ENCODE results near the gene DLG5.

Gene DLG5

GRCh38 chr10:77926566-77927401 is at the start of gene DLG5:
TSS of gene DLG5 (minus strand) at chr10:77926755. CDS start at chr10:77926520, 235 bp downstream.
- DNase-seq (ENCODE audit: low read depth): peak; percentile 74

- DNase-seq (ENCODE audit: low read depth): no peak
Observed at GRCh38 chr10:77975086-77975666, 48.6 kb upstream of the DLG5 start.

GRCh38 chr10:77974396-77975074 is 48.0 kb upstream of the DLG5 start:
- peak; percentile 45 for DNase-seq (ENCODE audit: low read depth)

GRCh38 chr10:77973276-77973675 is 46.7 kb upstream of the DLG5 start:
- DNase-seq (ENCODE audit: low read depth): no peak

GRCh38 chr10:77972148-77972547 is 45.6 kb upstream of the DLG5 start:
- no peak for DNase-seq (ENCODE audit: low read depth)

- no peak for DNase-seq (ENCODE audit: low read depth)
Observed at GRCh38 chr10:77971804-77972144, 45.2 kb upstream of the DLG5 start.

- DNase-seq (ENCODE audit: low read depth): peak; percentile 96
Observed at GRCh38 chr10:77970869-77971803, 44.6 kb upstream of the DLG5 start.

- DNase-seq (ENCODE audit: low read depth): no peak
Observed at GRCh38 chr10:77969114-77969513, 42.6 kb upstream of the DLG5 start.

GRCh38 chr10:77967611-77968022 is 41.1 kb upstream of the DLG5 start:
- no peak for DNase-seq (ENCODE audit: low read depth)

GRCh38 chr10:77965294-77965693 is 38.7 kb upstream of the DLG5 start:
- DNase-seq (ENCODE audit: low read depth): peak; percentile 84

GRCh38 chr10:77964811-77965210 is 38.3 kb upstream of the DLG5 start:
- no peak for DNase-seq (ENCODE audit: low read depth)

GRCh38 chr10:77963901-77964300 is 37.3 kb upstream of the DLG5 start:
- DNase-seq (ENCODE audit: low read depth): no peak

- DNase-seq (ENCODE audit: low read depth): no peak
Observed at GRCh38 chr10:77962350-77963146, 36.0 kb upstream of the DLG5 start.

- no peak for DNase-seq (ENCODE audit: low read depth)
Observed at GRCh38 chr10:77961668-77962067, 35.1 kb upstream of the DLG5 start.

GRCh38 chr10:77960829-77961329 is 34.3 kb upstream of the DLG5 start:
- DNase-seq (ENCODE audit: low read depth): no peak

GRCh38 chr10:77959887-77960455 is 33.4 kb upstream of the DLG5 start:
- DNase-seq (ENCODE audit: low read depth): no peak

- DNase-seq (ENCODE audit: low read depth): no peak
Observed at GRCh38 chr10:77959384-77959783, 32.8 kb upstream of the DLG5 start.

- no peak for DNase-seq (ENCODE audit: low read depth)
Observed at GRCh38 chr10:77955136-77955535, 28.6 kb upstream of the DLG5 start.

GRCh38 chr10:77949167-77949566 is 22.6 kb upstream of the DLG5 start:
- DNase-seq (ENCODE audit: low read depth): no peak

- no peak for DNase-seq (ENCODE audit: low read depth)
Observed at GRCh38 chr10:77946084-77946483, 19.5 kb upstream of the DLG5 start.

GRCh38 chr10:77944519-77944918 is 18.0 kb upstream of the DLG5 start:
- peak; percentile 94 for DNase-seq (ENCODE audit: low read depth)

Data from fibroblast of gingiva (primary cell).